Testis (tissue), 2 donors: Measurements from ENCODE around the gene SAP30.

Experiments
- CTCF ChIP-seq, 3 experiments: fragments of 450-650 bp in 2 of 3; fragments of 200-600 bp in 1 of 3; sonication (generic) in 1 of 3; IDR thresholded peaks; one replicate each; pipeline ENCODE4 v1.5.1; 2016 to 2019; ENCODE audit warnings: antibody characterized with exemption in 3 of 3, mild to moderate bottlenecking in 2 of 3, moderate library complexity in 1 of 3
- POLR2A ChIP-seq: fragments of 450-650 bp; IDR thresholded peaks from one replicate; pipeline ENCODE4 v1.6.1; 2017; ENCODE audit warnings: antibody characterized with exemption, mild to moderate bottlenecking, moderate library complexity

GRCh38 chr4:173415885-173416653 is 45.3 kb downstream of the SAP30 start:
- TF ChIP-seq POLR2A (no peak), CTCF (IDR thresholded peaks at IDR 0.05) (no peak)
